HEK293 (cell line): ENCODE measurements around the gene DOCK4.

ENCODE experiments used
- CTCF ChIP-seq: fragments of 450-650 bp; formaldehyde crosslinking; IDR thresholded peaks from 2 replicates; pipeline ENCODE4 v1.5.1; 2016; ENCODE audit warnings: missing biosample characterization, missing genetic modification characterization
- ELK4 ChIP-seq: IDR thresholded peaks from 2 replicates; pipeline ENCODE4 v1.6.1; 2011; ENCODE audit warnings: mild to moderate bottlenecking, low read depth, low read length, borderline replicate concordance
- KLF8 ChIP-seq: fragments of 450-650 bp; formaldehyde crosslinking; IDR thresholded peaks from 2 replicates; pipeline ENCODE4 v1.5.1; 2016; ENCODE audit warnings: missing biosample characterization, missing genetic modification characterization
- PRDM10 ChIP-seq: fragments of 450-650 bp; formaldehyde crosslinking; IDR thresholded peaks from 2 replicates; pipeline ENCODE4 v1.5.1; 2016; ENCODE audit warnings: missing biosample characterization, missing genetic modification characterization
- ZEB2 ChIP-seq: fragments of 450-650 bp; formaldehyde crosslinking; IDR thresholded peaks from 2 replicates; pipeline ENCODE4 v1.5.1; 2016; ENCODE audit warnings: missing biosample characterization, missing genetic modification characterization
- ZNF121 ChIP-seq: fragments of 450-650 bp; formaldehyde crosslinking; IDR thresholded peaks from 2 replicates; pipeline ENCODE4 v1.5.1; 2016; ENCODE audit warnings: missing biosample characterization, missing genetic modification characterization
- ZNF558 ChIP-seq: fragments of 450-650 bp; formaldehyde crosslinking; IDR thresholded peaks from 2 replicates; pipeline ENCODE4 v1.5.1; 2016; ENCODE audit warnings: missing biosample characterization, missing genetic modification characterization
- ZNF785 ChIP-seq: fragments of 450-650 bp; formaldehyde crosslinking; IDR thresholded peaks from 2 replicates; pipeline ENCODE4 v1.5.1; 2016; ENCODE audit warnings: missing biosample characterization, missing genetic modification characterization

- no peak for TF ChIP-seq ZNF121 (tag by site-specific recombination)
- no peak for TF ChIP-seq PRDM10 (tag by site-specific recombination)
- no peak for TF ChIP-seq ELK4
- no peak for TF ChIP-seq ZNF558 (tag by site-specific recombination)
- no peak for TF ChIP-seq CTCF (tag by site-specific recombination)
- TF ChIP-seq ZEB2 (tag by site-specific recombination): no peak
- no peak for TF ChIP-seq KLF8 (tag by site-specific recombination)
- no peak for TF ChIP-seq ZNF785 (tag by site-specific recombination)
Measured at GRCh38 chr7:111728635-111728995, 477.6 kb downstream of the DOCK4 start.
